Ovary (tissue), 9 donors: ENCODE measurements around the gene ST7. TPM values are rescaled to one million over a fixed set of nuclear protein-coding genes. Genes with fewer than 3 reads are reported as not detected.

ENCODE experiments used
- DNase-seq, 5 donors: peaks; one replicate each; pipeline ENCODE4 v3.0.0-alpha.2; 2019 to 2020
- H3K27ac ChIP-seq, 2 donors: fragments of 200-600 bp; one replicate each; pipeline versions ENCODE4 v1.5.1 to v1.8.0; 2019 to 2022
- H3K27me3 ChIP-seq: fragments of 200-600 bp; one replicate; pipeline ENCODE4 v1.8.0; 2022
- H3K36me3 ChIP-seq: fragments of 200-600 bp; sonication (generic); one replicate; pipeline ENCODE4 v1.5.1; 2019
- H3K4me1 ChIP-seq: one replicate; pipeline ENCODE4 v1.8.1; 2013; ENCODE audit warnings: mild to moderate bottlenecking, moderate library complexity; ENCODE audit not compliant: insufficient read depth
- H3K4me3 ChIP-seq: fragments of 200-600 bp; sonication (generic); one replicate; pipeline ENCODE4 v1.5.1; 2017
- H3K9me3 ChIP-seq, 2 donors: fragments of 200-600 bp in 1 of 2; sonication (generic) in 1 of 2; one replicate each; pipeline versions ENCODE4 v1.5.1 to v1.8.1; 2013 to 2019; ENCODE audit warnings: mild to moderate bottlenecking in 1 of 2, moderate library complexity in 1 of 2
- CTCF ChIP-seq, 3 donors: fragments of 450-650 bp in 2 of 3; fragments of 200-600 bp in 1 of 3; IDR thresholded peaks; one replicate each; pipeline versions ENCODE4 v1.5.1 to v1.8.0; 2016 to 2022; ENCODE audit warnings: antibody characterized with exemption in 3 of 3, mild to moderate bottlenecking in 1 of 3
- EP300 ChIP-seq: sonication (generic); formaldehyde crosslinking; IDR thresholded peaks from one replicate; pipeline ENCODE4 v1.6.1; 2017; ENCODE audit warnings: antibody characterized with exemption
- POLR2A ChIP-seq: fragments of 450-650 bp; IDR thresholded peaks from one replicate; pipeline ENCODE4 v1.6.1; 2017; ENCODE audit warnings: antibody characterized with exemption, mild to moderate bottlenecking, moderate library complexity
- WGBS, 3 donors: extraction: QIAGEN DNeasy Blood & Tissue Kit in 1 of 3; methylation state at CpG; one replicate each; pipeline versions ENCODE4 v1.1.5 to v1.1.7; 2013 to 2017; 5-methylcytosine and 5-hydroxymethylcytosine counted together
- intact Hi-C, 4 donors: fragments of 100-400 bp; cut with DNase I; formaldehyde crosslinking; loops; one replicate each; pipeline versions ENCODE4 v1.11.0 to v1.15.1; 2022 to 2023
- polyA plus RNA-seq, 2 donors: library from polyadenylated mRNA; stranded (reverse); fragments of 200-250 nt in 1 of 2; fragments of 350-450 nt in 1 of 2; fragmentation: Illumina TruSeq in 1 of 2; extraction: RNeasy Lipid Tissue Mini Kit (QIAGEN cat#74804) in 1 of 2; gene quantifications; one replicate each; pipeline ENCODE4 v1.2.3, GENCODE V29; 2013 to 2014
- total RNA-seq, 7 donors: library from RNA; depleted of rRNA in 2 of 7; stranded (reverse); fragments of >200 nt in 2 of 7; fragmentation: NEBNext Ultra II Directional in 3 of 7; extraction: Animal tissue kit (Norgen Biotek cat#: 25700) in 3 of 7; gene quantifications; one replicate each; pipeline versions ENCODE4 v1.1.0 to v1.2.4, GENCODE V29; 2016 to 2023
- donor health status: DM: no; HTN: no; CAD: no; lungs with moderate emphysema.
- donor health status: DM: no; HTN: no; CAD: no.
- donor health status: Bipolar disorder and iron deficiency.
- donor health status: DM: yes; HTN: yes; CAD: no.
- donor health status: DM: no; HTN: no; CAD: no.
- donor health status: DM: yes; HTN: yes; CAD: no.

Gene ST7
- total and polyA plus RNA-seq, 9 donors = 14.1 to 37.7 (median 18.8) TPM

- WGBS, 3 donors = 22 to 59% (median 44%) methylated on average over 2 of the region's 2 CpGs
- no peak for TF ChIP-seq EP300
- no peak for TF ChIP-seq CTCF (IDR thresholded peaks at IDR 0.05)
- no peak for TF ChIP-seq POLR2A
- intact Hi-C loops = no loop called here
- Histone ChIP-seq H3K9me3 (no peaks in the 10 kb centered on the region), H3K27me3 (no peaks in the 10 kb centered on the region), H3K27ac (no peak overlapping the region), H3K36me3 (no peaks in the 10 kb centered on the region), H3K4me3 (no peak overlapping the region), H3K4me1 (no peaks in the 10 kb centered on the region)
- no peak for DNase-seq
Observed at GRCh38 chr7:117176206-117176605, 222.9 kb downstream of the ST7 start.

GRCh38 chr7:117178600-117178999, 225.3 kb downstream of the ST7 start:
- WGBS, 3 donors = 36 to 56% (median 46%) methylated on average over 2 of the region's 2 CpGs
- Histone ChIP-seq H3K4me3 (no peak overlapping the region), H3K9me3 (no peaks in the 10 kb centered on the region), H3K27ac (no peak overlapping the region), H3K4me1 (no peaks in the 10 kb centered on the region), H3K36me3 (no peaks in the 10 kb centered on the region), H3K27me3 (no peaks in the 10 kb centered on the region)
- TF ChIP-seq POLR2A = no peak
- TF ChIP-seq EP300 = no peak
- TF ChIP-seq CTCF (IDR thresholded peaks at IDR 0.05) = no peak
- DNase-seq = no peak
- intact Hi-C loops = no loop called here

GRCh38 chr7:117179701-117180100, 226.4 kb downstream of the ST7 start:
- Histone ChIP-seq H3K9me3 (no peaks in the 10 kb centered on the region), H3K27me3 (no peaks in the 10 kb centered on the region), H3K36me3 (no peaks in the 10 kb centered on the region), H3K4me3 (no peak overlapping the region), H3K27ac (no peak overlapping the region), H3K4me1 (no peaks in the 10 kb centered on the region)
- no peak for DNase-seq
- TF ChIP-seq POLR2A (no peak), CTCF (IDR thresholded peaks at IDR 0.05) (no peak), EP300 (no peak)
- intact Hi-C loops = no loop called here
- WGBS, 3 donors = 83 to 90% (median 90%) methylated on average over 2 of the region's 2 CpGs

GRCh38 chr7:117183729-117184128, 230.4 kb downstream of the ST7 start:
- Histone ChIP-seq H3K27ac (no peak overlapping the region), H3K27me3 (no peaks in the 10 kb centered on the region), H3K36me3 (no peaks in the 10 kb centered on the region), H3K4me1 (no peaks in the 10 kb centered on the region), H3K9me3 (no peaks in the 10 kb centered on the region), H3K4me3 (no peak overlapping the region)
- DNase-seq = no peak
- WGBS, 3 donors = 98 to 99% (median 98%) methylated on average over 2 of the region's 2 CpGs
- TF ChIP-seq CTCF (IDR thresholded peaks at IDR 0.05) (no peak), POLR2A (no peak), EP300 (no peak)
- intact Hi-C loops = no loop called here

- Histone ChIP-seq H3K27me3 (no peaks in the 10 kb centered on the region), H3K27ac (no peak overlapping the region), H3K9me3 (no peaks in the 10 kb centered on the region), H3K4me1 (no peaks in the 10 kb centered on the region), H3K4me3 (no peak overlapping the region), H3K36me3 (no peaks in the 10 kb centered on the region)
- TF ChIP-seq CTCF (IDR thresholded peaks at IDR 0.05) (no peak), EP300 (no peak), POLR2A (no peak)
- no peak for DNase-seq
- intact Hi-C loops = no loop called here
- 95 to 100% (median 99%) methylated on average over 2 of the region's 2 CpGs for WGBS, 3 donors
Observed at GRCh38 chr7:117184367-117184766, 231.1 kb downstream of the ST7 start.
